SK-N-SH (cell line): Measurements from ENCODE around the gene SLC35F1. TPM values are rescaled to one million over a fixed set of nuclear protein-coding genes. Genes with fewer than 3 reads are reported as not detected.

Experiments used
- polyA plus RNA-seq, 3 experiments: library from polyadenylated mRNA; depleted of rRNA; stranded (reverse); fragments of >200 nt; gene quantifications; 2 replicates each; pipeline ENCODE4 v1.2.3, GENCODE V29; 2012

Gene SLC35F1
- polyA plus RNA-seq, 1 of the 3 experiments (the other 2 are of a cell fraction) = under 0.01 TPM

Other genes starting within 250 kb of the SLC35F1 start
- 8.9 and 9.1 TPM in 2 replicates for gene NUS1, start 231.8 kb upstream of the SLC35F1 start, polyA plus RNA-seq (2012; rRNA removed)